GM21360 (cell line): ENCODE measurements around the gene KISS1R.
"Not testable (repeated sequence)": the region's sequence is repeated elsewhere in the genome, so short reads cannot be mapped to it uniquely, and the experiment has no call there.

Experiments used
- ATAC-seq: cut with Tn5 transposase; IDR thresholded peaks from one replicate; pipeline ENCODE4 v1.9.1; 2021; ENCODE audit warnings: mild to moderate bottlenecking, moderate library complexity; ENCODE audit not compliant: unreplicated experiment

The KISS1R gene

DNA sequence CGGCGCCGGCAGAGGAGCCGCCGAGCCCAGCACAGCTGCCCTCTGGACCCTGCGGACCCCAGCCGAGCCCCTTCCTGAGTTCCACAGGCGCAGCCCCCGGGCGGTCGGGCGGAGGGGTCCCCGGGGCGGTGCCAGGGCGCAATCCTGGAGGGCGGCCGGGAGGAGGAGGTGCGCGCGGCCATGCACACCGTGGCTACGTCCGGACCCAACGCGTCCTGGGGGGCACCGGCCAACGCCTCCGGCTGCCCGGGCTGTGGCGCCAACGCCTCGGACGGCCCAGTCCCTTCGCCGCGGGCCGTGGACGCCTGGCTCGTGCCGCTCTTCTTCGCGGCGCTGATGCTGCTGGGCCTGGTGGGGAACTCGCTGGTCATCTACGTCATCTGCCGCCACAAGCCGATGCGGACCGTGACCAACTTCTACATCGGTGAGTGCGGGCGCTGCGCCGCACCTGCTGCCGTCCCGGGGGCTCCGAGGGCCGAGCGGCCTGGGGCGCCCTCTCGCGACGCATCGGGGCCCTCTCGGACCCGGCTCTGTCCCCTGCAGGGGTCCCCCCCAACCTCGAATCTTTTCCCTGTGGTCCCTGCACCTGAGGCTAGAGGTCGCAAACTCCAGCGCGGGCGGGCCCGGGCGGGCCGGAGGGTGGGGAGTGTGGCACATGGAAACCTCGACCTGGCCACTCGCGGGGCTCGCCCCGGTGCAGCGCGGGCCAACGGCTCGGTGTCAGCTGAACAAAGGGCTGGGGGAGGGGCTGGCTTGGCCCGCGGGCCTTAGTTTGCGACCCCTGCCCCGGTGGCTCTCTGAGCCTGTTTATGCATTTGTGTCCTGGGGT lies at the start of gene KISS1R:
Gene KISS1R, plus strand, starts transcription at position 11 of the 829 bp plus-strand sequence. Its CDS starts 170 bp downstream, at position 181.
- no peak for ATAC-seq

DNA sequence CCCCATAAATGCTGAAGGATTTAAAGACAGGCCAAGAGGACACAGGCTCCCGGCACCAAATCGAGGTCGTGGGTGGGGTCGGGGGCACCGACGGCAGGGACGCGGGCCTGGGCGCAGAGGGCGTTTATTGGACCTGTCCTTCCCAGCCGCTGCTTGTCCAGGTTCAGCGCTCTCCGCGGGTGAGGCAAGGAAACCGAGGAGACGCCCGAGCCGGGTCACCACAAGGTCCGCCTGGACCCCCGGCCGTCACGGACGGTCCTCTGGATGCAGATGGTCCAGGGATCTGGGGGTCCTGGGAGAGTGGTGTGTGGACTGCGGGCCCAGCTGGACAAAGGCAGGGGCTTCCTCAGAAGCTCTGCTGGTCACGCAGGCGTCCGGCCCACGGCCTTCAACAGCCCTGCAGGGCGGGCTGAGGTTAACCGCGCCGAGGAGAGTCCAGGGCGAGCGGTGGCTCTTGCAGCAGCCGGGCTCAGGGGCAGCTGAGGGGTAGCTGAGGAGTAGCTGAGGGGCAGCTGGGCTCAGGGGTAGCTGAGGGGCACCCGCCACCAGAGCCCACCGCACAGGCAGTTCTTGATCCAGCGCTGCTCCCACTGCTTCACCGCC lies 49.2 kb upstream of the KISS1R start:
- no peak for ATAC-seq

DNA sequence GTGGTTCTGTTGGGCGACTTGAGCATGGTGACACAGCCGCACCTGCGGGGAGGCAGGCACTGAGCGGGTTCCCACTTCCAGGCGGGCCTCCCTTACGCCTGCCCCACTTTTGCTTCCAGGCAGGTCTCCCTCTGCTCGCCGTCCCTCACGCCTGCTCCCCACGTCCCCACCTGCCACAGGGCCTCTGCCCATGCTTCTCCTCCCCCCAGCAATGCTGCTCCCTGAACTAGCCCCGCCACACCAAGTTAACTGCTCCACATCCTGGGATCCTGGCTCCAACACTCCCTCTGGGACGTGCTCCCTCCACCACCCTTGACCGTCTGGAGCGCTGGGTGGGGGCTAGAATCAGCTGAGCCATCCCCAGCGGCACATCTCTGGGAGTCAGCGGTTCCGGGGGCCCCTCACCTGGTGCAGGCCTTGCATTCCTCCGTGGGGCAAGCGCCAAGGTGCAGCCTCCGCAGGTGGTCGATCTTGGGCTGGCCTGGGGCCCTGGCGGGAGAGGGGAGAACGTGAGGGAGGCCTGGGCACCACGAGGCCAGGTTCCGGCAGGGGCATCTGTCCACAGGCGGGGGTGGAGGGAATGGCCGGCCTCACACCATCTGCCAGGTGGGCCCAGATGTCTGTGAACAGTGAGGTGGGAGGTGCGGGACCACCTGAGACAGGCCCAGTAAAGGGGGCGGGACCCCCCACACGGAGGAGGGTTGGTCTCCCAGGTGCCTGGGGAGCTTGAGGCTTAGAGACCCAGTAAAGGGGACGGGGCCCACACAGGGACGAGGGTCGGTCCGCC lies 48.5 kb upstream of the KISS1R start:
- no peak for ATAC-seq

DNA sequence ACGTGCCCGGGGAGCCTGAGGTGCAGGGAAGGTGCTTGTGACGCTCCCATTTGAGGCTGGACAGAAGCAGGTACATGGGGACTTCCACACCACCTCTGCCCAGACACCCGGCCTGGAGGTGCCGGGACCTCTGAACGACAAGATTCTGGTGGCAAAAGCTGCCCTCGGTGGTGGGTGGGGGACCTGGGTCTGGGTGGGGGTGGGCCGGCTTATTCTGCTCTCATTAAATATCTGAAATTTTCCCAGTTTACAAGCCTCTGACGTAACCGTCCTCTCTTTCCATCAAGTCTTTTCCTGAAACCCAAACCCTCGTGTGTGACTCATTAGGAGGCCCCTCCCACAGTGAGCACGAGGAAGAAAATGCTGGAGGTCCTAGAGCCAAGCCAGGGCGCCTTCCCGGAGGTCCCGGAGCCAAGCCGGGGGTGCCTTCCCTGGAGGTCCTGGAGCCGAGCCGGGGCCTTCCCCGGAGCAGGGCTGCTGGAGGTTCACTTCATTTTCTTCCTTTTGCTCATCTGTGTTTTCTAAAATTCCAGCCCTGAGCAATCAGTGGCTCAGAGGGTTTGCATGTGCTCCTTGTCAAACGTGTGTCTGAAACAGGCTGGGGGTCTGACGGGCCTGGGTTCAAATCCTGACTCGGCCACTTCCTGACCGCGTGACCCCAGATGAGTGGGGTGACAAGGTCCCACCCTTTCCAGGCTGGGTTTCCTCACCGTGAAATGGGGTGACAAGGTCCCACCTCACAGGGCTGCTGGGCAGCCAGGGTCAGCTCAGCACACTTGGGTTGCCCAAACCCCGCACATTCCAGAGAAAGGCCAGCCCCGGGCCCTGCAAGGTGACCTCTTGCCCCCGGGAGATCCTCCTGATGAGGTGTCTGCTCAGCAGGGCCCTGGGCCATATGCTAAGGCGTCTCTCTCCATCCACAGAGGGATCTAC lies 47.6 kb upstream of the KISS1R start:
- no peak for ATAC-seq

DNA sequence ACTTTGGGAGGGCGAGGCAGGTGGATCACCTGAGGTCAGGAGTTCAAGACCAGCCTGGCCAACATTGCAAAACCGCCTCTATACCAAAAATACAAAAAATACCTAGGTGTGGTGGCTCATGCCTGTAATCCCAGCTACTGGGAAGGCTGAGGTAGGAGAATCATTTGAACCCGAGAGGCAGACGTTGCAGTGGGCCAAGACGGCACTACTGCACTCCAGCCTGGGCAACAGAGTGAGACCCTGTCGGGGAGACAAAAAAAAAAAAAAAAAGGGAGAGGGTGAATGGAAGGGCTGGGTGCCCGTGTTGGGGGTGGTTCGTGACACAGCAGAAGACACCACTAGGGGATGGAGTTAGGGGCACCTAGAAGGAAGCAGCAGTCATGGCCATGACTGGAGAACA lies 46.8 kb upstream of the KISS1R start:
- ATAC-seq: no peak

DNA sequence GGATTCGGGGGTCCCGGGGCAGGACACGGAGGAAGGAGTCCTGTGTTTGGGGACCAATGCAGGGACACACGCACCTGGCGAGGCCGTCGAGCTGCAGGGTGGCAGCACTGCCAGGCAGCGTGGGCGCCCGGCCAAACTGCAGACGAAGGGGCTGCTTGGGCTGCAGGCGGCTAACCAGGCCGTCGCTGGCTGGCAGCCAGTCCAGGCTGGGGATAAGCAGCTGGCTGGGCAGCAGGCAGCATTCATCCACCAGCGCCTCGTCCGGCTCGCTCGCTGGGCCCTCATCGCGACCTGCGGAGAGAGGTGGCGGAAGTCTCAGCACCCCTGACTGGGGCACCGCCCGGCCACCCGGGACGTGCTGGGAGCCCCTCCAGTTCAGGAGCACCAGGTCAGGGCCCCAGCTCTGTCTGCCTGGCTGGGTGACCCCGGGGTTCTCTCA lies 46.2 kb upstream of the KISS1R start:
- ATAC-seq: no peak

DNA sequence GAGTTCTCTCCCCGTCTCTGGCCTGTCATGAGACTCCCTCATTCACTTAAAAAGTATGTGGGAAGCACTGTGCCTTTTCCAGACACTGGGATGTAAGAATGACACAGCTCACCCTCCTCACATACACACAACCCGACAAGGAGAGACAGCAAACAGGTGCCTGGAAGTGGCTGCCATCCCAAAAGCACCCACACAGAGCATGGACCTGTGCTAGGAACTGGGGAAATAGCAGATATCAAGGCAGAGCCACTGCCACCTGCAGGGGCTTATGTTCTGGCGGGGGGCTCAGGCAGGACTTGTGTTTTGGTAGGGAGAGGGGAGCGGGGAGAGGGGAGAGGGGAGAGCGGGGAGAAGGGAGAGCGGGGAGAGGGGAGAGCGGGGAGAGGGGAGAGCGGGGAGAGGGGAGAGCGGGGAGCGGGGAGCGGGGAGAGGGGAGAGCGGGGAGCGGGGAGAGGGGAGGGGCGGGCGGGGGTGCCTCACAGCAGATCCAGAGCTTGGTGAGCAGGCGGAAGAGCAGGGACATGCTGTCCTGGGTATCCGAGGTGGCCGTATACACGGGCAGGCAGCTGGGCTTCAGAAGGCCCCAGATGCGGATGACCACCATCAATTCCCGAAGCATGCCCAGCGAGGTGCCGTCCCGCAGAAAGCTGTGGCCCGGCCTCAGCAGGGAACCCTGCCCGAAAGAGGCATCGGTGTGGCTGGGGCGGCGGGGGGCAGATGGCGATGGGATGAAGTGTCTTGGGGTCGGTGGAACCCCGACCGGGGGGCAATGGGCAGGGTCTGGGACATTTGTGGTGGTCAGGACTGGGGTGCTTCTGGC lies 45.5 kb upstream of the KISS1R start:
- no peak for ATAC-seq

DNA sequence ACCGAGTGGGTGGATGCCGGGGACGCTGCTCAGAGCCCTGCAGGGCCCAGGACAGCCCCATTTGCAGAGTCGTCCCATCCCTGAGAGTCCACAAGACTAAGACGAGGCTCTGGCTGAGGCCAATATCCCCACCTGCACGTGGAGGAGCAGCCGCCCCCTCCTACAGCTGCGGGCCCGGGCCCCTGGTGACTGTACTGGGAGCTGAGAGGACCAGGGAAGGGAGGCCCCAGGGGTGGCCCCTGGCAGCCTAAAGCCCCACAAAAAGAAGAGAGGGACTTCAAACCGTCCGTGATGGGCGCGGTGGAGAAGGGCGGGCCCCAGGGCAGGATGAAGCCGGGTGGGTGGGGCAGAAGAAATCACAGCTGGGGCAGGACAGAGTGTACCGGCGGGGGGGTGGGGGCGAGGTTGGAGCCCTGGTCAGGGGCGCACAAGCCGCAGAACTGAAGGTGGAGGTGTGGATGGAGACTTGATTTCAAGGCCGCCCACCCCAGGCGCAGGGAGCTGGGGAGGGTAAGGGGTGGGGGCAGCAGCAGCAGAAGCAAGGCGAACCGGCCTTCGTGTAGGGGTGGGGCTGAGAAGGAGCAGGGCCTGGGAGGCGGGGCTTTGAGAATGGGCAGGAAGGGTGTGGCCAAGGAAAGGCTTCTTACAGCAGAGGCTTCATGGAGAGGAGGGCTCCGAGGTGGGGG lies 44.7 kb upstream of the KISS1R start:
- no peak for ATAC-seq

DNA sequence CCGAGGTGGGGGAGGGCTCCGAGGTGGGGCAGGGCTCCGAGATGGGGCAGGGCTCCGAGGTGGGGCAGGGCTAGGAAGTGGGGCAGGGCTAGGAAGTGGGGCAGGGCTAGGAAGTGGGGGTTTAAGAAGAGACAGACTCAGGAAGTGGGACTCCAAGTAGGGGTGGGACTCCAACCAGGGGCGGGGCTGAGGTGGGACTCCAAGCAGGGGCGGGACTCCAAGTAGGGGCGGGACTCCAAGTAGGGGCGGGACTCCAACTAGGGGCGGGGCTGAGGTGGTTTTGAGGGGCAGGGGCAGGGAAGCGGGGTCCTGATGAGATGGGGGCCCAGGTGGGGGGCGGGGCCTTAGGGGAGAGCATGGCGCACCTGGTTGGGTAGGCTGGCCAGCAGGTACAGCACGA lies 44.0 kb upstream of the KISS1R start:
- no peak for ATAC-seq

DNA sequence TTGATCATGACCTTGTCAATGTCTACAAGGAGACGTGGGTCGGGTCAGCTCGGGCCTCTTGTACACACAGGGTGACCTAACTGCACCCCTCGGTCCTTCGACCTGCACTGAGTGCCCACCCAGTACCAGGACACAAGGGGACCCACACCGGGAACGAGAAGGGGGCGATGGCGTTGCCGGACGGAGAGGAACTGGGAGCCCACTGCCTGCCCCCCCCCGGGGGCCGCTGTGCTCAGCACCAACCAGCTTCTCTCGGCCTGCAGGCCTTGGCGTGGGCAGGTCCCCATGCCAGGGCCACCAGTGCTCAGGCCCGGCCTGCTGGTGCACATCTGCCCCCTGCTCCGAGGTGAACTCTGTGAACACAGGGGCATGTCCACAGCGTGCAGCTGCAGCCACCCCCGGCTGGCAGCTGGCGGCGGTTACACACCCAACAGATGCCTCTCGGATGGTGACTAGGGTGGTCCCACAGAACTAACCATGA lies 43.5 kb upstream of the KISS1R start:
- ATAC-seq: no peak

DNA sequence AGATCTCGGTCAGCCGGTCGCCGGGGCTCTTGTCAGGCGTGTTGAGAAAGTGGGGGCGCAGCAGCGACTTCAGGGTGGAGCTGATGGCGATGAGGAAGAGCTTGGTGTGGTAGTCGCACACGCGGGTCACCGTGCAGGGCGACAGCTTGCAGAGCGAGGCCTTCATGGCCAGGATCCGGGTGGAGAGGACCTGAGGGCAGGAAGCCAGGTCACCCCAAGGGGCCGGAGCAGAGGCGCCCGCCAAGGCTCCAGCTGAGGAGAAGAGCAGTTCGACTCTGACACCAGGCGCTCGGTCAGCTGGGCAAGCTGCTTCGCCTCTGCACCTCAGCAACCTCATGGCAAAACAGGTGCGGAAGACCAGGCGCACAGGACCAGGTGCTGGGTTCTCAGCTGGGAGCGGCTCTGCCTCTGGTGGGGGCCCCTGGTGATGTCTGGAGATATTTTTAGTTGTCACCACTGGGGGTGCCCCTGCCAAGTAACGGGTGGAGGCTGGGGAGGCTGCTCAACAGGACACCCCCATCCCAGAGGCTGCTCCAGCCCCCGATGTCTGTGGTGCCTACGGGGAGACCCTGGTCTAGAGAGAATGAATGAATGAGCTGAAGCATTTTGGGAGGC lies 41.8 kb upstream of the KISS1R start:
- ATAC-seq: no peak

DNA sequence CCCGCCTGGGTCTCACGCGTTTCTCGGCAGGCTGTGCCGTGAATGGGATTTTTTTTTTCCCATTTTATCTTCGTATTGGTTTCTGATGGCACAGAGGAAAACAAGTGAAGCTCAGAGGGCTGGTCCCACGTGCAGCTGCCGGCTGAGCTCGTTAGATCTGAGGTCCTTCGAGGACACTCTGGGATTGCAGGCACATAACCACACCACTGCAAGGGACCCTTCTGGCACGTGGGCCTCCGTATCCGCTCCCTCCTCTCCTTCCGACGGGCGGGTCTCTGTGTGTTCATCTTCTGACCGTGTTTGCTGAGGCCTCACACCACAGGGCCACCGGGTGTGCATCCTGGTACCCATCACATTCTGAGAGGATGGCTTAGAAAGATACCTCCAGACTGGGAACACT lies 41.0 kb upstream of the KISS1R start:
- ATAC-seq: no peak

DNA sequence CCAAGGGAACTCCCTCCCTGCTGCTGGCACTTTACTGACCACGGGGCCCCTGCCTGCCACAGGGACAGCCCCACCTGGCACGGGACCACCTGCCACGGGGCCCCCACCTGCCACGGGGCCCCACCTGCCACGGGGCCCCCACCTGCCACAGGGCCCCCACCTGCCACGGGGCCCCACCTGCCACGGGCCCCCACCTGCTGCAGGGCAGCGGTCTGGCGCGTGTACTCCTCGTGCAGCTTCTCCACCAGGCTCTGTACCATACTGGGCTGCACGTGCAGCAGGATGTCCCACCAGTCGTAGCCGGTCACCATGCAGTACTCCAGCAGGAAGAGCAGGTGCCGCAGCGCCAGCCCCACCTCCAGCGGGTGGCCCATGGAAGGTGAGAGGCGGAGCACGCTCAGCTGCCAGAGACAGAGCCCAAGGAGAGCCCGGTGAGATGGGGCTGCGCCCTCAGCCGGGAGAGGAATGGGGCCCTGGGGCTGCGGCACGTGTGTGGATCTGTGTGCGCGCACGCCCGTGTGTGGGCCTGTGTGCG lies 40.3 kb upstream of the KISS1R start:
- ATAC-seq: no peak

DNA sequence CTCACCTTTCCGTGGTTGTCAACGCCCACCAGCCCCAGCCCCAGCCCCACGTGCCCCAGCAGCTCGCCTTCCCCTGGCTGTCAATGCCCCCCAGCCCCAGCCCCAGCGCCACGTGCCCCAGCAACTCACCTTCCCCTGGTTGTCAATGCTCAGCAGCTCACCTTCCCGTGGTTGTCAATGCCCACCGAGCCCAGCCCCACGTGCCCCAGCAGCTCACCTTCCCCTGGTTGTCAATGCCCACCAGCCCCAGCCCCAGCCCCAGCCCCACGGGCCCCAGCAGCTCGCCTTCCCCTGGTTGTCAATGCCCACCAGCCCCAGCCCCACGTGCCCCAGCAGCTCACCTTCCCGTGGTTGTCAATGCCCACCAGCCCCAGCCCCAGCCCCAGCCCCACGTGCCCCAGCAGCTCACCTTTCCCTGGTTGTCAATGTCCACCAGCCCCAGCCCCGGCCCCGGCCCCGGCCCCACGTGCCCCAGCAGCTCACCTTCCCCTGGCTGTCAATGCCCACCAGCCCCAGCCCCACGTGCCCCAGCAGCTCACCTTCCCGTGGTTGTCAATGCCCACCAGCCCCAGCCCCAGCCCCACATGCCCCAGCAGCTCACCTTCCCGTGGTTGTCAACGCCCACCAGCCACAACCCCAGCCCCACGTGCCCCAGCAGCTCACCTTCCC lies 39.0 kb upstream of the KISS1R start:
- not testable (repeated sequence) for ATAC-seq

DNA sequence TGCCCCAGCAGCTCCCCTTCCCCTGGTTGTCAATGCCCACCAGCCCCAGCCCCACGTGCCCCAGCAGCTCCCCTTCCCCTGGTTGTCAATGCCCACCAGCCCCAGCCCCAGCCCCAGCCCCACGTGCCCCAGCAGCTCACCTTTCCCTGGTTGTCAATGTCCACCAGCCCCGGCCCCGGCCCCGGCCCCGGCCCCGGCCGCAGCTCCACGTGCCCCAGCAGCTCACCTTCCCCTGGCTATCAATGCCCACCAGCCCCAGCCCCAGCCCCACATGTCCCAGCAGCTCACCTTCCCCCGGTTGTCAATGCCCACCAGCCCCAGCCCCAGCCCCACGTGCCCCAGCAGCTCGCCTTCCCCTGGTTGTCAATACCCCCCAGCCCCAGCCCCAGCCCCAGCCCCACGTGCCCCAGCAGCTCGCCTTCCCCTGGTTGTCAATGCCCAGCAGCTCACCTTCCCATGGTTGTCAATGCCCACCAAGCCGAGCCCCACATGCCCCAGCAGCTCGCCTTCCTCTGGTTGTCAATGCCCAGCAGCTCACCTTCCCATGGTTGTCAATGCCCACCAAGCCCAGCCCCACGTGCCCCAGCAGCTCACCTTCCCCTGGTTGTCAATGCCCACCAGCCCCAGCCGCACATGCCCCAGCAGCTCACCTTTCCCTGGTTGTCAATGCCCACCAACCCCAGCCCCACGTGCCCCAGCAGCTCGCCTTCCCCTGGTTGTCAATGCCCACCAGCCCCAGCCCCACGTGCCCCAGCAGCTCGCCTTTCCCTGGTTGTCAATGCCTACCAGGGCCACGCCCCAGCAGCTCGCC lies 38.2 kb upstream of the KISS1R start:
- not testable (repeated sequence) for ATAC-seq

DNA sequence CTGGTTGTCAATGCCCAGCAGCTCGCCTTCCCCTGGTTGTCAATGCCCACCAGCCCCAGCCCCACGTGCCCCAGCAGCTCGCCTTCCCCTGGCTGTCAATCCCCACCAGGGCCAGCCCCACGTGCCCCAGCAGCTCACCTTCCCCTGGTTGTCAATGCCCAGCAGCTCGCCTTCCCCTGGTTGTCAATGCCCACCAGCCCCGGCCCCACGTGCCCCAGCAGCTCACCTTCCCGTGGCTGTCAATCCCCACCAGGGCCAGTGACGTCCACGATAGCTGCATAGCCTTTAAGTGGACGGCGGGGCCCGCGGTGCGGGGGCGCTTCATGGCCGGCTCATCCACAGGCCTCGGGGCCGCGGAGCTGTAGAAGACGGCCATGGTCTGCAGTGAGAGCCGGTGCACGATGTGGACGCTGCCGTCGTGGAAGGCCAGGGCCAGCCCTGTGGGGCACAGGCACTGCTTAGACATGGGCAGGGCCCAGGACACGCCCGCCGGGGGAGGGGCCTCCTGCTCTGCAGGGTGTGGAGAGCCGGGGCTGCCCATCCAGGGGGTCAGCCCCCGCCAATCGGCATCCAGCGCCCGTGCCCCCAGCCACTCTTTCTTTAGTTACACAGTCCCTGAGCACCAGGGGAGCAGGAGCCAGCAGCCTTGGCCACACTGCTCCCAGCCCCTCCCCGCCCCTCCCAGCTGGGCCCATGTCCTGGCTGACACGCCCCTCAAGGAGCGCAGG lies 37.3 kb upstream of the KISS1R start:
- no peak for ATAC-seq
